ENCODE results near the gene ELMO2.

The ELMO2 gene, protein sequence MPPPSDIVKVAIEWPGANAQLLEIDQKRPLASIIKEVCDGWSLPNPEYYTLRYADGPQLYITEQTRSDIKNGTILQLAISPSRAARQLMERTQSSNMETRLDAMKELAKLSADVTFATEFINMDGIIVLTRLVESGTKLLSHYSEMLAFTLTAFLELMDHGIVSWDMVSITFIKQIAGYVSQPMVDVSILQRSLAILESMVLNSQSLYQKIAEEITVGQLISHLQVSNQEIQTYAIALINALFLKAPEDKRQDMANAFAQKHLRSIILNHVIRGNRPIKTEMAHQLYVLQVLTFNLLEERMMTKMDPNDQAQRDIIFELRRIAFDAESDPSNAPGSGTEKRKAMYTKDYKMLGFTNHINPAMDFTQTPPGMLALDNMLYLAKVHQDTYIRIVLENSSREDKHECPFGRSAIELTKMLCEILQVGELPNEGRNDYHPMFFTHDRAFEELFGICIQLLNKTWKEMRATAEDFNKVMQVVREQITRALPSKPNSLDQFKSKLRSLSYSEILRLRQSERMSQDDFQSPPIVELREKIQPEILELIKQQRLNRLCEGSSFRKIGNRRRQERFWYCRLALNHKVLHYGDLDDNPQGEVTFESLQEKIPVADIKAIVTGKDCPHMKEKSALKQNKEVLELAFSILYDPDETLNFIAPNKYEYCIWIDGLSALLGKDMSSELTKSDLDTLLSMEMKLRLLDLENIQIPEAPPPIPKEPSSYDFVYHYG

DNA sequence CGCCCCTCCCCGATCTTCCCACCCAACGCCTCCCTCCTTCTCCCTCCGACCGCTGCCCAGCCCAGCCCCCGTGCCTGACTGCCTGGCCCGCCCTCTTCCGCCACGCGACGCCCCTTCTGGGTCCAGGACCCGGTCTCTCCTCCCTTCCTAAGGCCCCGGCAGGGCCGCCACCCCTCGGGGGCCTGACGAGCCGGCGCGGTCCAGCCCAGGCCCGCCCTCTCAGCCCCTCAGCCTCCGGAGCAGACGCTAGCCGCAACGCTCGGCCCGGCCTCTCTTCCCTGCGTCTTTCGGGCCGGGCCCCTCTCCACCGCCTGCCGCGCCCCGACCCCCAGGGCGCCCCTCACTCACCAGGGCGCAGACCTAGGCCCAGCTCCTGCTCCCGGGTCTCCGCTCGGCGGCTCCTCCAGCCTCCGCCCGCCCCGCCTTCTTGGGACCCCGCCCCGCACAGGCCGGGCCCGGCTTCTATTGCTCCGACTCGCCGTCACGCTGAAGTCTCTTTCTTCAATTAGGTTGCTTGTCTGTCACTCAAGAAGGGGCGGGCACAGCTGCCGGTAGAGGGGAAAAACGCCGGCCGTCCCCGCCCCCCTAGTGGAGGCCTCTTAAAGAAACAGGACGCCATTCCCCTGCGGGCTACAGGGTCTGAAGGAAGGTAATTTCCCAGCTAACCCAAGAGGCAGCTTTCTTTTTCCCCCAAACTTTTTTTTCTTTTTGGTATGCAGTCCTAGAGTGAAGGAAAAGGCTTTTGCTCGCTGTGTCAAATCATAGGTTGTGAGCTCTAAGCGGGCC lies at the start of gene ELMO2:
TSS of gene ELMO2 (minus strand) at position 416 of the 786 bp plus-strand sequence. CDS start 12,133 bp downstream, outside the sequence.
- peak; percentile 91 for DNase-seq (ENCODE audit: insufficient read length, low spot score)
- FAIRE-seq = no peak
- TF ChIP-seq POLR2A (IDR thresholded peaks at IDR 0.05; ENCODE audit: low read depth, low read length) = peak; percentile 57; the same call in 1 of the 2 replicates

DNA sequence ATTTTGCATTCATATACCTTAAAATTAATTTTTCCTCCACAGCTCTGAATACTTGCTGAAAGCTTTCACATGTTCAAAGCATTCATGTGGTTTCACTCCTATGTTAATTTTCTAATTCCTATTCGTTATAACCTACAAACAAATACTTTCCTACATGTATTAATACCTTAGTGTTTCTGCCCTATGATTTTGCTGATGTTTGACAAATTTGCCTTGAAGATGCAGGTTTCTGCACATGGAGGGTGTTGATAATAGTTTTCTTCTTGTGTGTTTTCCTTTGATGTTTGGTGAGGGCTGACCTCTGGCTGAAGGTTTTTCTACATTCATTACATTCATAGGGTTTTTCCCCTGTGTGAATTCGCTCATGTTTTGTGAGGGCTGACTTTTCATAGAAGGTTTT lies 49.3 kb upstream of the ELMO2 start:
- no peak for DNase-seq (ENCODE audit: insufficient read length, low spot score)
- no peak for TF ChIP-seq POLR2A (IDR thresholded peaks at IDR 0.05; ENCODE audit: low read depth, low read length)
- no peak for FAIRE-seq

DNA sequence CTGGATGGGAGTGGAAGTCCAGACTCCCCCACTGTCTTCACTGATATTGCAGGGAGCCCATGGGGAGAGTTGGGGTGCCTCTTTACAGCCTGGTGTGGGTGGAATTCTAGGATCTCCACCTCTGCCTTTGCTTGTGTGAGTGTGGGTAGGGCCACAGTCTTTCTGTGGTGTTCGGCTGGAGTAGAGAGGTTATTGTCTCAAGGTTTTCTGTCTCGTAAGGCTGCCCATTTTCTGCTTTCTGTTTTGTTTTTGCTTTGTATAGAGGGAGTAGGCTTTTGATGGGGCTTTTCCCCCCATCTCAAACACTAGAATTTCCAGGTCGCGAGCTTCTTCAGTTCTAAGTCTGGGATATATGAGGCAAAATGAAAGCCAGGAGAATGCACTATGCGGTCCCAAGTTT lies 40.4 kb upstream of the ELMO2 start:
- no peak for TF ChIP-seq POLR2A (IDR thresholded peaks at IDR 0.05; ENCODE audit: low read depth, low read length)
- DNase-seq (ENCODE audit: insufficient read length, low spot score) = no peak
- no peak for FAIRE-seq

DNA sequence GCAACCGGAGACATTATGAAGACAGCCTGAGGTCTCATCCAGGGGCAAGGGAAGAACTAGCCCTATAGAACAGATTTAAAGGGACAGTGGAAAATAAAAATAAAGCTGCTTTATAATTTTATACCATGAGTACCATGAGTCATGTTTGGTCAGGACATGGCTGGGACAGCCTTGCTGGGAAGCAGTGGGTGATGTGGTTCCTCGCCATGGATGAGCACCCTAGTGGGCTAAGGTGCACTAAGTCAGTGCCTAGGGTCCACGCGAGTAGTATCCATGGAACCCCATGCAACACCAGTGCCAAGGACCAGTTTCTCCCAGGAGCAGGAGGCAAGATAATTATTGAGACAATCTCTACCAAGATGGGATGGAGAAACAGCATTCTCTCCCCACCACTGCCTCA lies 33.4 kb upstream of the ELMO2 start:
- FAIRE-seq = no peak

DNA sequence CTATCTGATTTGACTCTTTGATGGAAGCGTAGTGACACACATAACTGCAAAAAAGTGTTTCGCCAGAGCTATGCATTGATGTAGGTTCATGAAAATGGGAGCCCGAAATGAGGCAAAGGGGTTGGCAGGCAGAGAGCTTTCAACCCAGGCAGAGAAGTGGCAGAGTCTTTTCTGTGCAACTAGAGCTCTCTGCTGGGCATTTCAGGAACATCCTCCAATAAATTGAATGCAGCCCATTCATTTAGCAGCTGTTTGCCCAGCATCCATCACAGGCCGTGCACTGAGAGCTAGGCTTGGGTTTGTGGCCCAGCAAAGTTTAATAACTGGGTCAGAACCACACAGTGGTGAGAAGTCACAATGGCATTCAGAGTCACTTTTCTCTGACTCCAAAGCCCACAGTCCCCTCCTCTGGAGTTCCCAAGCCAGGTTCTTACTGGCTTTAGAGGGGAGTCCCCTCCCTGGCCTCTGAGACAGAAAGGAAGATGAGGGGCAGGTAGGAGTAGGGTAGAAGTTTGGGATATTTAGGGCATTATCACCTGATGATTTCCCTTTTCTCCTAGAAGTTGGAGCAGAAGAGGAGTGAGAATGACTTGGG lies 31.8 kb upstream of the ELMO2 start:
- no peak for FAIRE-seq
- peak; percentile 49 for DNase-seq (ENCODE audit: insufficient read length, low spot score)
- TF ChIP-seq POLR2A (IDR thresholded peaks at IDR 0.05; ENCODE audit: low read depth, low read length) = no peak

More for the DNA sequence above, 33.4 kb upstream of the ELMO2 start:
- DNase-seq (ENCODE audit: insufficient read length, low spot score) = no peak
- TF ChIP-seq POLR2A (IDR thresholded peaks at IDR 0.05; ENCODE audit: low read depth, low read length) = no peak

DNA sequence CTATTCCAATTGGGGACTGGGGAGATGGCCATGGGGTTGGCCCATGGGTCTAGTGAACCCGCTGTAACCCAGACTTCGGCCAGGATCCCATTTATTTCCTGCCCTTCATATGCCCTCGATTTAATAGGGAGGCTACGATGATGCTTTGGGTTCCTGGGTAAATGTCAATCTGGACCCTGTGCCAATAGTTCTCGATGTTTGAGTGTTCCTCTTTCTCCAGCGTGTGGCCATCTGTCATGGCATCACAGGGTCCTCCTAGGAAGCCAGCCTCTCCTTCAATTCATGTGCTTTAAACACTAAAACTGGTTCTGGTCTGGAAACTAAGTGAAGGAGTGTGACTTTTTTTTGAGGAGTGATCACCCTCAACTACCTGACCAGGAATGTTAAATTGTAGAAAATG lies 28.7 kb upstream of the ELMO2 start:
- DNase-seq (ENCODE audit: insufficient read length, low spot score) (no peak), FAIRE-seq (no peak)
- TF ChIP-seq POLR2A (IDR thresholded peaks at IDR 0.05; ENCODE audit: low read depth, low read length) = no peak

DNA sequence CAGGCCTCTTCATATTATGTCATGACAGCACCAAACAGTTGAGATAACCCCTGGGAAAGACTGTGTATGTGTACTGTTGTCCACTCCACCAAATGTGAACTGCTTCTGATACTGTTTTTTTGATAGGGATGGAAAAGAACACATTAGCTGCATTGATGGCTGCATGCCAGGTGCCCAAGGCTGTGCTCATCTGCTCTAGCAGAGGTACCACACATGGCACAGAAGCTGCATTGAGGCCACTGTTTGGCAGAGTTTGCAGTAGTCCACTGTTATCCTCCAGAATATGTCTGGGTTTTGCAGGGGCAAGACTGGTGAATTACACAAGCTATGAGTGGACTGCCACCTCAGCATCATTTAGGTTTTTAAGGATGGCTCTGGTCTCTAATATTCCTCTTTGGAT lies 28.2 kb upstream of the ELMO2 start:
- no peak for TF ChIP-seq POLR2A (IDR thresholded peaks at IDR 0.05; ENCODE audit: low read depth, low read length)
- no peak for FAIRE-seq
- no peak for DNase-seq (ENCODE audit: insufficient read length, low spot score)

DNA sequence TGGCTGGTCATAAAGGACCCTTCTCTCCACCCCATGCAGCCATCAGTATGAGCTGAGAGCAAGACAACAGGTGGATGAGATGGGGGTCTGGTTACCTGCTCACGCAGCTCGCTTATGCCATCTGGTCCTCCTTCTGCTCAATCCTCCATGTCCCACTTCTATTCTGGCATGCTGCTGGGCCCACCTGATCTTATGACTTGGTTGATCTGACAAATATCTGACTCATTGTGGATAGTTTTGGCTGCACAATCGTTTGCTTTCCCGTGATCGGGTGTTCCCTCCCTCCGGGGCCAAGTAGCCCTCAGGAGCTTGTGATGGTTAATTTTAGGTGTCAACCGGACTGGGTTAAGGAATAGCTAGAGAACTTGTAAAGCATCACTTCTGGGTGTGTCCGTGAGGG lies 26.6 kb upstream of the ELMO2 start:
- FAIRE-seq = no peak
- no peak for DNase-seq (ENCODE audit: insufficient read length, low spot score)
- TF ChIP-seq POLR2A (IDR thresholded peaks at IDR 0.05; ENCODE audit: low read depth, low read length) = no peak

DNA sequence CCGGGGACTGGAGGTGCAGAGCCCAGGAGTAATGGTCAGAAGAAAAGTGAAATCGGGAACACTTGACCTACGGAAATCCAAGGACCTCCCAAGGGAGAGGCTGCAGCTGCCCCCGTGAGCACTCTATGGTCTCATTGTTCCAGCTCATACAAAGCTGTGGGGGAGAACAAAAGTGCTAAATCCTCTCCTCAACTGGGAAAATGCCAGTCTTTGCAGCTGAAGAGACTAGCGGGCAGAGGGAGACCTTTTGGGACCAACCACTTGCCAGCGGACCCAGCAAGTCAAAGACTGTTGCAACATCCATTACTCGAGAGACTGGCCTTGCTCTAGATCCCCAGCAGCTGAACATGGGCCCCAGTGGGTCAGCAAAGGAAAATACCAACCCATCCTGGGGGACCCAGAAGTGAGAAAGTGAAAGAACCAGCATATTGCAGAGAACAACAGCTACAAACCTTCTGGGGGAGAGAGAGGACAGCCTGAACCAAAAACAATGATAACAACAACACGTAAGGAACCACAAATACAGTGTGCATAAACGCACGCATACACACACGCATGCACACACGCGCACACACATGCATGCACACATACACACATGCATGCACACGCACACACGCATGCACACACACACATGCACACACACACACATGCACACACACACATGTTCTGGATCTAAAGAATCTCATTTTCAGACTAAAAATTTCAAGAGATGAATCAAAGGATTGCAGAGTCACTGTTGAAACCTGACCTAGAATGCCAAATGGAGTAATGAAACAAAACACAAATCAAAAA lies 24.7 kb upstream of the ELMO2 start:
- FAIRE-seq (no peak), DNase-seq (ENCODE audit: insufficient read length, low spot score) (no peak)
- no peak for TF ChIP-seq POLR2A (IDR thresholded peaks at IDR 0.05; ENCODE audit: low read depth, low read length)

DNA sequence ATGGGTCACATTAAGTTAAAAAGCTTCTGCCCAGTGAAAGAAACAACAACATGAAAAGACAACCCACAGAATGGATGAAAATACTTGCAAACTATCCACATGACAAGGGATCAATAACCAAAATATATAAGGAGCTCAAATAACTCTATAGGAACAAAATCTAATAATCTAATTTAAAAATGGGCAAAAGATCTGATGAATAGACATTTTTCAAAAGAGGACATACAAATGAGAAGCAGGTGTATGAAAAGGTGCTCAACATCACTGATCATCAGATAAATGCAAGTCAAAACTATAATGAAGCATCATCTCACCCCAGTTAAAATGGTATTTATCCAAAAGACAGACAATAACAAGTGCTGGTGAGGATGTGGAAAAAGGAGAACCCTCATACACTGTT lies 21.0 kb upstream of the ELMO2 start:
- no peak for TF ChIP-seq POLR2A (IDR thresholded peaks at IDR 0.05; ENCODE audit: low read depth, low read length)
- FAIRE-seq (no peak), DNase-seq (ENCODE audit: insufficient read length, low spot score) (no peak)

DNA sequence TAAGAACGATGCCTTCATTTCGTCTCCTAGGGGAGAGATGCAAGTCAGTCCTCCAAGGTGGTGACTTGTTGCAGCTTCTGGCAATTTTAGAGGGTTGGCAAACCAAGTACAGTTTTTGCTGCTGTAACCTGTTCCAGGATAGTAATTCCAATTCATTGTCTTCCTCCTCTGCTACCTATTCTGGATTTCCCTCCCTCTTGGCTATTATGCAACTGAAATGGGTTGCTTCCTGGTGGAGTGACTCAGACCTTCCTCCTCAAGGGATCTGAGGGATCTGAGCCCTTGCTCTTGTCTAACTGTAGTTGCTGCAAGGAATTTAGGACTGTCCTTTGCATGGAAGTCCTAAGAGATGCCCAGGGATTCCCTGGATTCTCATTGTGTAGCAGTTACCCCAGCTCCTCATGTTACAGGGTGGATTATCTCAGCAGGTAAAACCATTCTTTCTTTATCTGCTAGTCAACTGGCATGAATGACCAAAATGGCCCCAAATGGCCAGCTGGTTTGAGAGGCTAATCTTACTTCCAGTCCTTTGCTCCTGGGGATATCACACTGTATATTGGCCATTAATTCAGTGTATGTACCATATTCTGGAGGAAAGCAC lies 17.6 kb upstream of the ELMO2 start:
- no peak for TF ChIP-seq POLR2A (IDR thresholded peaks at IDR 0.05; ENCODE audit: low read depth, low read length)
- FAIRE-seq = no peak

DNA sequence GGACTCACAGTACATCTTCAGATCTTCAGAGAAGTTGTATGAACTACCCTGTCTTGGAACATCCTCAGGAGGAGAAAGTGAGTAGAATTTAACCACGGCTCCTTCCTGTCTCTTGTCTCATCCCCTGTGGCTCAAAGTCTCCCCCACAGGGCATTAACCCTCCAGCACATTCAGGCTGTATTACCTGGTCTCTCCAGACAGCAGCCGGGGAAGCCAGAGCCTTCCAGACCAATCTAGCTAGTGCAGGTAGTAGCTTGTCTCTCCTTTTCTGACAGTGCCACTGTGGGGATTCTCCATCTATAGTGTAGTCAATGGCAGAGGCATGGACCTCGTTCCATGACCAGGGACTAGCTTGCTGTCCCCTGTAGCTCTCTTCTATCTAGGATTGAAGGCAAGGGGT lies 16.9 kb upstream of the ELMO2 start:
- FAIRE-seq (no peak), DNase-seq (ENCODE audit: insufficient read length, low spot score) (no peak)
- no peak for TF ChIP-seq POLR2A (IDR thresholded peaks at IDR 0.05; ENCODE audit: low read depth, low read length)

More for the DNA sequence above, 17.6 kb upstream of the ELMO2 start:
- no peak for DNase-seq (ENCODE audit: insufficient read length, low spot score)

DNA sequence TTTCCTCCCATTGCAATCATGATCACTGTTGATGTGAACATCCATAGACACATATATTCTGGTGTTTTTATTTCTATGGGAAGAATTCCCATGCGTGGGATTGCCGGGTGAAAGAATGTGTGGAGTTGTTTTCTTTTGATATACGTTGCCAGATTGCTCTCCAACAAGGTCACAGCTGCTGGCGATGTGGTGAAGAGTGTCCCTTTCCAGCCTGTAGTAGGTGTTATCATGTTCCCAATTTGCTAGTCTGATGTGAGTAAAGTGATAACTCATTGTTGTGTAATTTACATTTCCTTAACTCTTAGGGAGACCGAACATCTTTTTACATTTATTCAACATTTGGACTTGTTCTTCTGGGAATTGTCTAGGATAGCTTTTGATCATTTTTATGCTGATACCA lies 14.5 kb upstream of the ELMO2 start:
- DNase-seq (ENCODE audit: insufficient read length, low spot score) (no peak), FAIRE-seq (no peak)
- TF ChIP-seq POLR2A (IDR thresholded peaks at IDR 0.05; ENCODE audit: low read depth, low read length) = no peak

Measured in H54 (cell line).